ENCODE data around the gene CFAP73.
"Not testable (repeated sequence)": the region's sequence is repeated elsewhere in the genome, so short reads cannot be mapped to it uniquely, and the experiment has no call there.

Gene CFAP73

GRCh38 chr12:113141716-113142115 is 7.8 kb upstream of the CFAP73 start:
- DNase-seq (ENCODE audit: low read depth in 2 of 3, low spot score in 2 of 3), result not testable (repeated sequence)

- DNase-seq (ENCODE audit: low read depth in 2 of 3, low spot score in 2 of 3), result no peak
These were observed 7.2 kb upstream of the CFAP73 start for GRCh38 chr12:113142173-113142885.

GRCh38 chr12:113142886-113143332 is 6.6 kb upstream of the CFAP73 start:
- DNase-seq (ENCODE audit: low read depth in 2 of 3, low spot score in 2 of 3), result no peak

GRCh38 chr12:113143959-113144358 is 5.6 kb upstream of the CFAP73 start:
- no peak for DNase-seq (ENCODE audit: low read depth in 2 of 3, low spot score in 2 of 3)

GRCh38 chr12:113144806-113145205 is 4.7 kb upstream of the CFAP73 start:
- no peak for DNase-seq (ENCODE audit: low read depth in 2 of 3, low spot score in 2 of 3)

- DNase-seq (ENCODE audit: low read depth in 2 of 3, low spot score in 2 of 3), result no peak
These were observed 3.6 kb upstream of the CFAP73 start for GRCh38 chr12:113145720-113146551.

- DNase-seq (ENCODE audit: low read depth in 2 of 3, low spot score in 2 of 3), result no peak
These were observed 2.5 kb upstream of the CFAP73 start for GRCh38 chr12:113146999-113147398.

- no peak for DNase-seq (ENCODE audit: low read depth in 2 of 3, low spot score in 2 of 3)
These were observed 2.1 kb downstream of the CFAP73 start for GRCh38 chr12:113151655-113152054.

GRCh38 chr12:113152196-113152834 is 2.8 kb downstream of the CFAP73 start:
- no peak for DNase-seq (ENCODE audit: low read depth in 2 of 3, low spot score in 2 of 3)

GRCh38 chr12:113152835-113153814 is 3.6 kb downstream of the CFAP73 start:
- no peak for DNase-seq (ENCODE audit: low read depth in 2 of 3, low spot score in 2 of 3)

- no peak for DNase-seq (ENCODE audit: low read depth in 2 of 3, low spot score in 2 of 3)
These were observed 4.9 kb downstream of the CFAP73 start for GRCh38 chr12:113154351-113154973.

- no peak for DNase-seq (ENCODE audit: low read depth in 2 of 3, low spot score in 2 of 3)
These were observed 5.5 kb downstream of the CFAP73 start for GRCh38 chr12:113155060-113155459.

- DNase-seq (ENCODE audit: low read depth in 2 of 3, low spot score in 2 of 3), result no peak
These were observed 6.1 kb downstream of the CFAP73 start for GRCh38 chr12:113155646-113156045.

- DNase-seq (ENCODE audit: low read depth in 2 of 3, low spot score in 2 of 3), result no peak
These were observed 7.8 kb downstream of the CFAP73 start for GRCh38 chr12:113157218-113157859.

GRCh38 chr12:113158439-113159203 is 9.1 kb downstream of the CFAP73 start:
- no peak for DNase-seq (ENCODE audit: low read depth in 2 of 3, low spot score in 2 of 3)

- DNase-seq (ENCODE audit: low read depth in 2 of 3, low spot score in 2 of 3), result no peak
These were observed 10.4 kb downstream of the CFAP73 start for GRCh38 chr12:113159937-113160336.

- no peak for DNase-seq (ENCODE audit: low read depth in 2 of 3, low spot score in 2 of 3)
These were observed 12.0 kb downstream of the CFAP73 start for GRCh38 chr12:113161415-113162016.

Data from activated CD8-positive, alpha-beta memory T cell treated with anti-CD3 and anti-CD28 coated beads for 48 hours (primary cell).